RPMI8226 (cell line): ENCODE results near the gene GCM1.

Experiments
- DNase-seq: peaks from one replicate; pipeline ENCODE4 v3.0.0-alpha.2; 2015

GCM1 gene

GRCh38 chr6:53144802-53145201, 3.8 kb downstream of the GCM1 start:
- DNase-seq = no peak

DNA sequence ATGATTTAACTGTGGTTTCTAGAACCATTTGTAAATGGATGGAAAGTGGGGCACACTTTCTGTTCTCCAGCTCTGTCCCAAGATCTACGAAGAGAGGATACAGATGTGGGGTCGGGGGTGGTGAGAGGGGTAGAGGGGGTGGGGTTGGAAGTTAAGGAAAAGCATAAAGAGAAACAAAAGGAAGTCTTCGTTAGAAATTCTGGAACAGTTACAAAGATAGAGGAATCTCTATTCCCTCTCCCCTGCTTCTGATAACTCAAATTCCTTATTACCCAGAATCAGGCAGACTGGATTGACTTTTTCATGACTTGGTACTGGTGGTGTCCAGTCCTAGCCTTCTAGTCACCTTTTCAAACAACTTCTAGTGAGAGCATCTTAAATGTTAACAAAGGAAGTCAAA, 4.9 kb downstream of the GCM1 start:
- DNase-seq = no peak

DNA sequence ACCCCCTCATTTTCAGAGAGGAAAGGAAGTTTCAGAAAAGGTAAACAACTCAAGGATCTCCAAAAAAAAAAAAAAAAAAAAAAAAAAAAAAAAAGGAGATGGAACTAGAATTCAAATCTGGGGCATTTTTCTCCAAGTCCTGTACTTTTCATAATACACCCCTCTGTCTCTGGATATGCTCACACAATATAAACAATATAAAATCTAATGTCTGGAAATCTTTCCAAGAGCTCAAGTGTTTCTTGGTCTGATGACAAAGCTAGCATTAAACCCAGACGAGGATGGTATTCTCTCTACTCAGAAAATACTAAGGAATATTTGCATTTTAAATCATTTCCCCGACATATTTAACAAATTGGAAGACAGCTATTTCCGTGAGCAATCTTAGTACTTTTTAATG, 5.8 kb downstream of the GCM1 start:
- no peak for DNase-seq

DNA sequence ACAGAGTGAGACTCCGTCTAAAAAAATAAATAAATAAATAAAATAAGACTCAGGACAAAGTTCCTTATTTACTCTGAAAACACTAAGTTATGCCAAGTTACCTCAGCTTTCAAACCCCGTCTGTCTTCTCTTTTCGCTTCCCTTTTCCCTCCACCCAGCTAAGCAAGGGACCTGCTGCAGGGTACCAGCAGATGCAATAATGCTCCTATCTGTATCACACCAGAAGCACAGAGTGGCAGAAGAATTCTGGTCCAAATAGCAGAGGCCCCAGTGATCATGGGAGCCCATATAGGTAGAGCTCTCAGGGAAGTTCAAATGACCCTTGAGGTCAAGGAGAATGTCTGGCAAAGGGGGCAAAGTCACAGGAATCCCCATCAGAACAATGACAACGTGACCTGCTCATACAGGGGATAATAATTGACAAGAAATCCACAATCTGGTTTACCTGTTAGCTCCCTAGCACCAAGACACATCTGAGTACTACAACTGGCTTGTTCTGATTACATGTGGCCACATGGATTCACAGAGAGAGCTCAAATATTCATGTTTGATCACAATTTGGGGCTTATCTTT, 8.7 kb downstream of the GCM1 start:
- no peak for DNase-seq

GRCh38 chr6:53136000-53136609, 12.5 kb downstream of the GCM1 start:
- DNase-seq = no peak

DNA sequence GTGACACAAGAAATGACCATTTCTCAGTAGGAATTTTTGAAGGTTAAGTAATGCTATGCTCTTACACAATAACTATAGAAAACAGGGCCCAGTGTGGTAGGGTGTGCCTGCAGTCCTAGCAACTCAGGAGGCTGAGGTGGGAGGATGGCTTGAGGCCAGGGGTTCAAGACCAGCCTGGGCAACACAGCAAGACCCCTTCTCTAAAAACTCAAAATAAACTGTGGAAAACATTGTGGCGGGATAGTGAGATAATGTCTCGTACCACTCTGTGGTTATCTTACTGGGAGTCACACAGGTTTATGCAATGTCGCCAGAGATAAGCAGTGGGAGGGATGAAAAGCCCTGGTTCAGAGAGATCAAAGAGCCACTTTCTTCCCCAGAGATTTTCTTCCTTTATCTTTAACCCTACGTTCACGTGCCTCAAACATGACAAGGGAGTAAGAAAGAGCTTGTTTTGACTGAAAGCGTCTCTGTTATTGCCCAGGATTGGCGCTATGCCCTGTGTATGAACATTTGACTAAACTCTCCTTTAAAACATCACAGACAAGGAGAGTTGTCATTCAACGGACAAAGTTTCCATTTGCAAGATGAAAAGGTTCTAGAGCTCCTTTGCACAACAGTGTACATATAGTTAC, 13.9 kb downstream of the GCM1 start:
- DNase-seq = no peak

- no peak for DNase-seq
Observed at GRCh38 chr6:53133961-53134360, 14.7 kb downstream of the GCM1 start.

DNA sequence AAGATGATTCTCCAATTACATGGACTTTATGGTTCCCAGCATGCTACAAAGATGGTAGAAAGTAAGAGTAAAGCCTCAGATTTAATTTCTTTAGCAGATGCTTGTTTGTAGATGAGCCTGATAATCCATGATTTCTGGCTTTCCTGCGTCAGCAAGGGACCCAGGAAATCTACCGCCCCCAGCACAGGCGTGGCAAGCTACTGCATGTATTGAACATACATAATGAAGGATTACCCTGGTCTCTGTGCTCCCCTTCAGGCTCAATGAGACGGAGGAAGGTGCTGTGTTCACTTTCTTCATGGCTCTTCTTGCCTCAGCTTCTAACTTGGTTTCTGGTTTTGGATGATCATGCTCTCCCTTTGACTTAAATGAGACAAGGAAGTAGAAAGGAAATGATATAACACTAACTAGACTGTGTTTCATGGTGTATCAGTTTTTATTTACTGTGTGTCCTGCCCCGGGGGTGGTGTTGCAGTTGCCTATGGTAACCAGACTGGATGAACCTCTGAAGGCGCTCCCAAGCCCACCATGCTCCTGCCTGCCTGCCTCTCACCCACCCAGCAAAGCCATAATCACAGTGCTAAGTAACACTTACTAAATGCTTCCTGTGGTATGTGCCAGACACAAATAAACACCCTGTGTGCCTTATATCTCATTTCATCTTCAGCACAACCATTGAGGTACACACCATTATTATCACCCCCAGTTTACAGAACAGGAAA, 17.9 kb downstream of the GCM1 start:
- no peak for DNase-seq

DNA sequence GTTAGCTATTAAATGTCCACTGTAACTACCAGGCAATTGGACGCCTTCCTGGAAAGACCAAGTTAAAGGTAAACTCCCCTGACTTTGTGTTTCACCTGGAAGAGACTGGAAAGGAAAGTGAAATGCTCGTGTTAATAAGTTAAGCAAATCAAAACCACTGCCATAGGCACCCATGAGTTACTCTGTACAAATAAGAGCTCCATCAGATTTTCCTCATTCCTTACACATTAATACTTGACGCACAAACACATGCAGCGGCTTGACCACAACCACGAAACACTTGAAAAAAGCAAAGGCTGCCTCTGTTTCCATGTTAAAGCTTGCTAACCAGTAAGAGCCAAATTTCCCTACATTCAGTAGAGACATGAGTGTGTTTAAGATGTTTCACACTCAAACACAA, 19.8 kb downstream of the GCM1 start:
- no peak for DNase-seq

GRCh38 chr6:53125276-53125675, 23.4 kb downstream of the GCM1 start:
- DNase-seq = no peak

GRCh38 chr6:53124131-53124800, 24.4 kb downstream of the GCM1 start:
- no peak for DNase-seq

DNA sequence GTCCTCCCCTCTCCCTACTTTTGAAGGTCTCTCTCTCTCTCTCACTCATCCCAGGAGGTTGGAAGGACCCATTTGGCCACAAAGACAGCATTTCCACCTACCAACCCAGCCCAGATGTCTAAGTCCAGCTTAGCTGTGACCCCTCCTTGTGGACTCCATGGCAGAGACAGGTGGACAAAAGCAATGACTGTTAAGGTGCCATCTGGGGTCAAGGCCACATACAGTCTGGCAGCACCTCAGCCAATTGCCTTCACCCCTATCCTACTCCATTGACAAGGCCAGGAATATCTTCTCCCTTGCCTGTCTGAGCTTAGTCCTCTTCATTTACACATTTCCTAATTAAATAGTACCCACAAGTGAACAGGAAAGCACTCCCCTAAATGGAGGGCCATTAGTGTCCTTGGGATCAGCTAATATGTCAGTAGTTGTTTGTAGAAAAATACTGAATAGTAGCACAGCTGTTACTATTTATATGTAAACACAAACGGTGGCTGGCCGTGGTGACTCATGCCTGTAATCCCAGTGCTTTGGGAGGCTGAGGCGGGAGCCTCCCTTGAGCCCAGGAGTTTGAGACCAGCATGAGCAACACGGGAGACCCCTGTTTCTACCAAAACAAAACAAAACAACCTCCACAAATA, 28.8 kb downstream of the GCM1 start:
- no peak for DNase-seq

DNA sequence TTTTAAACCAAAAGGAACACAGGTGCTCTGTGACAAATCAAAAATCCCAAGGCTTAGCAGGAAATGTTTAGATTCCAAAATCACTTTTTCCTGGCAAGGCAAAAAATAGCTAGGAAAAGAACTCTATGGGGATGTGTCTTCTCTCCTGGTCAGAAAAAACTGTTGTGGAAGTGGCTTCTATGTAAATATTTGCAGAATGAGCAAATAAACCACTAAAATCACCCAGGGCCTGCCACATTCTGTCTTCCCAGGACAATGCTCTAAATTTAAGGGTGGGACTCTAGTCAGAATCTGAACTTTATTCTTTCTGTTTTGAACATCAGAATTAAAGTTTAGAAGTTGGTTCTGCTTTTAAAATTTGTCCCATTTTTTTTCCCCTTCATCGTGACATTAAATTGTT, 29.3 kb downstream of the GCM1 start:
- no peak for DNase-seq

DNA sequence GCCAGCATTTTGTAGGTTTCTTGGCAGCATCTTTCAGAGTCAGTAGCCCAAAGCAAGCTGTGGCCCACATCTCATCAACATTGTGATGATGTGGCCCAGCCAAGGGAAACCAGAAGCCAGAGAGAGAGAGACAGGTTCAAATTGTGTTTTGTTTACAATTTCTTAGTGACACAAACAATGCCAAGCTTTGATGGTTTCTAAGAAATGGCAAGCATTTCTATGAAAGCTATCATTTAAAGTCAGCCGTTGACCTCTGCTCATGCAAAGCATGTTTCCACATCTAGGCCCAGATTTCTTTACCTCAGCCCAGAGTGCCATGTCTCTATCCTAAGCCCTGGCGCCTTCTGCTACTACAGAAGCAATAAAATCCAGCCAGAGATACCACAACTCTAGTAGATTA, 32.9 kb downstream of the GCM1 start:
- DNase-seq = no peak

GRCh38 chr6:53115113-53115512, 33.5 kb downstream of the GCM1 start:
- no peak for DNase-seq

DNA sequence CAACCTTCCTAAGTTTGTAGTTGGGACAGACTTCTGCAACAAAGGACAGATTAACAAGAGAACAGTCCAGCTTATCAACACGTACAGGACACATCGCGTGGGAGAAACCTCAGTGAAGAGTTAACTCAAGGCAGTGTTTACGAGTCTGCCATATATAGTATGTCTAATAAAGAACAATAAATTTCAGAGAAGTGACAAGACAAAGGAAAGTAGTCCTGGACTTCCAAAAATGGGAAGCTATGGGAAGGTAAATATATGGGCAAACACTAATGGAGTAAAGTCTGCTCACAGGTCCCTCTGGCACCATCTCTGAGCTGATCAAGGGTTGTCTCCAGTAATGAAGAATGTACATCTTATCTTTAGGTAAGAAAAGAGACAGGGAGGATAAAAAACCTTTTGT, 34.9 kb downstream of the GCM1 start:
- DNase-seq = no peak

DNA sequence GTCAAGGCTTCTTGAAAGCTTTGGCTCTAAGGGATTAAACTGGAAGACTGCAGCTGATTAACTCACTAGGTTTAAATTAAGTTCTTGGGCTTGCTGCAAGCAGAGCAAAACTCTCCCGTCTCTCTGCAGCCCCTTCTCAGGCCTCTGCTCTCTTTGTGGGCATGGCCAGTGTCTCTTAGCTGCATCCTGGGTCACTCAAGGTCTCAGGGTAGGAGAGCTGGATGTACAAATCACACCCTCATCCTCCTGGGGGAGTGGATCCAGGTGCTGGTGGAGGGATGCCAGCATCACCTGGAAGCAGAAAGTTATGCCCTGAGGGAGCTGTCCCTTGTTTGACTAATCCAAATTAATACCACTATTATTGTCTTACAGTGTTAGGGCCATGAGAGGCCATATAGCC, 35.8 kb downstream of the GCM1 start:
- DNase-seq = no peak

DNA sequence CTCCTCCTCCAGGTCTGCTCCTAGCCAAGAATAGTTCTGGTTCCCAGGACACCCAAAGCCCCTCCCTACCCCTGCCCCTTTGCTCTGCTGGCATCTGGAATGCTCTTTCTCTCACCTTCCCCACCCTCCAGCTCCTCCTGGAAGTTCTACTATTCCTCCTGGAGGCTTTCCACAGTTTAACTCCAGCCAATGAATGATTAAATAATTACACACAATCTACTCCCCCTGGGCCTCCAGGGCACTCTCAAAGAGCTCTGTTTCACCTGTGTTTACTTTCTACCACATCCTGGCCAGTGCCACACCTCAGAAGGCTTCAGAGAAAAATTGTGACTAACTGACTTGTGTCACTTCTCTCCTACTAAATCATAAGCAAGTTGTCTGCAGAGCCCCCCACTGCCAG, 36.2 kb downstream of the GCM1 start:
- DNase-seq = peak; percentile 22

- DNase-seq = peak; percentile 56
Observed at GRCh38 chr6:53111865-53112264, 36.8 kb downstream of the GCM1 start.

DNA sequence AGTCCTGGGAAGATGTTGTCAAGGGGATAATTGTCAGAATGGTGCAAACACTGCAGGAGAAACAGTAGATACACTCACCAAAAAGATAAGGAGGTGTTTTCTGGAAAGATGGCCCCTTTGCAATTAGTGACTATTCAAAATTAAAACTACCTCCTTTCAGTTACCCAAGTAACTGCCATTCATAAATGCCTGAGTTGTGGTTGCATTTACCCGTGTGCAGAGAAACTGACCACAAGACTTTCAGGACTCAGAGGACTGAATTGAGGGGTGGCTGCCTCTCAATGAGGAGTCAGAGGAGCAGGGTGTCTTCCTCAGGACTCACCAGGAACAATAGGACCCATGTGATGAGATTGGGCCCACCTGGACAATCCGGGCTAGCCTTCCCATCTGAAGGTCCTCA, 39.0 kb downstream of the GCM1 start:
- DNase-seq = no peak

DNA sequence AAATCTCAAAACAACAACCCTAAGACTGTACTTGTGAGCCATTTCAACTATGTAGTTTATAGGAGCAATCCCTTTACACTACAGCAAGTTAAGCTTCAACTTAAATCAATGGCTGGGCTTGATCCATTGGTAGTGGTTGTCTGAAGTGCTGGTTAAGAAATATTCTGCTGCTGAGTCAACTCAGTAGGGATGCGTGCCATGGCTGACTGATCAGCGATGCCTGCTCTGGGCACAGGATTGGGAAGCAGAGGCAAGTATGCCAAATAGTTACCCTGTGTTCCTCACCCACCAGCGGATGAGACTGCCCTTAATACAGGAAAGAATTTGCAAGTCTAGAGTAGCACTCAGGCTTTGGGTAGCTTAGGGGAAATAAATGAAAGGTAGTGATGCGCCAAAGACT, 41.5 kb downstream of the GCM1 start:
- DNase-seq = no peak

DNA sequence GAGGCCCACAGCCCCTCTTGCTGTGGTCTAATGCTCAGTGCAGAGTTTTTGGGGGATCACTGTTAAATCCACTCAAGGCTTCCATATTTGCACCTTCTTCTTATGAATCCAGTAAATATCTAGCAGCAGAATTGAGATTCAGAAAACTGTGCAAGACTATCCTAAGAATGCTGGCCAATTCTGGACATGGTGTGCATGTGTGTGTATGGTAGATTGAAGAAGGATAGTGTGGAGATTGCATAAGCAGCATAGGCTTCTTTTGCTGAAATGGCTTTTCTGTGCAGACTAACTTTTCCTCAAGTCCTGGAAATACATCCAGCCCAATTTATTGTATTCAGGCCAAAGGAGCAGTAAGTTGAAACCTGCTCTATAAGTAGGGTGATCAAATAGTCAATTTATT, 43.7 kb downstream of the GCM1 start:
- DNase-seq = no peak
